GM20431 (cell line): ENCODE data around the gene TSC22D3.

Experiments used
- in situ Hi-C: fragments of 300-500 bp; cut with MseI, MboI; formaldehyde crosslinking; loops from one replicate; pipeline ENCODE4 v1.15.0; 2020; ENCODE audit warnings: low sequenced_read_pairs; ENCODE audit not compliant: unreplicated experiment

Gene TSC22D3

GRCh38 chrX:107764845-107765608, 10.6 kb downstream of the TSC22D3 start:
- in situ Hi-C loops: no loop called here

DNA sequence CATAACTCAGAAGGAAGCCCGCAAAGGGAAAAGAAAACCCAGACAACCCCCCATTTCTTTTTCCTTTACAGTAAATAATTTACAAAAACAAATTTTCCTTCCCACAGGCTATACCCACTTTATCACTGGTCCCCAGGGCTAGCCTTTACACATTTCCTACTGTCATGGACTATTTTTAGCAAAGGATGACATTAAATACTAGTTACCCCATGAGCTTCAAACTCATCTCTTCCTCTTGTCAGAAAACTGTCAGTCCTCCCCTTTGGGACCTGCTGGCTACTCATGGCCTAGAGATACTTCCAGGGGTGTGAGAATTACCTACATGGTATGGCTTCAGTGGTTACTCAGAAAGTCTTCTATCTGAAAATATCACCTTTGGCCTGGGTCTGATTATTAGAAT, 11.9 kb downstream of the TSC22D3 start:
- in situ Hi-C loops: no loop called here

- in situ Hi-C loops: no loop called here
Measured at GRCh38 chrX:107760304-107761077, 15.1 kb downstream of the TSC22D3 start.

DNA sequence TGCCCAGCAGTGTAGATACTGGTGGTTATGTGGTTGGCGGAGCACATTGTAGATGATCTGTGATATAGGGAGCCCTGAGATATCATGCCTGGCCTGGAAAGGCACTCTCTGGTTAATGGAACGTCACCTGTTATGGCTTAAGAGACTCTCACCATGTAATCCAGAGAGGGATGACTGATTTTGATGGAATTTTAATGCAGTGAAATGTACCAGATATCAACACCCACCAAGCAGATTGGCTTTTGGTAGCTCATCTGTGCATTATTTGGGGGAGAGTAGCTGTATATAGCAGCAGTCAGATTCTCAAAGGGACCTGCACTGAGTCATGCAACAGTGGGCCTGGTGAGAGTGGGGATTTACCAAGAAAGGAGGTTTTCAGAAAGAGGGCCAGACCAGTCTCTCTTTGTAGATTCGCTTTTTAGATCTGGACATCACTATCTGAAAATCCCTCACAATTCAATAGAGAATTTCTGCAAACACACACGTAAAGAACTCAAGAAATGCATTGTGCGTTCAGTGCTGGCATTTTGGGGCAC, 17.3 kb downstream of the TSC22D3 start:
- in situ Hi-C loops: no loop called here

GRCh38 chrX:107755721-107756120, 19.9 kb downstream of the TSC22D3 start:
- in situ Hi-C loops: no loop called here

- in situ Hi-C loops: no loop called here
Measured at GRCh38 chrX:107753187-107753586, 22.4 kb downstream of the TSC22D3 start.

- in situ Hi-C loops: no loop called here
Measured at GRCh38 chrX:107752714-107753113, 22.9 kb downstream of the TSC22D3 start.

DNA sequence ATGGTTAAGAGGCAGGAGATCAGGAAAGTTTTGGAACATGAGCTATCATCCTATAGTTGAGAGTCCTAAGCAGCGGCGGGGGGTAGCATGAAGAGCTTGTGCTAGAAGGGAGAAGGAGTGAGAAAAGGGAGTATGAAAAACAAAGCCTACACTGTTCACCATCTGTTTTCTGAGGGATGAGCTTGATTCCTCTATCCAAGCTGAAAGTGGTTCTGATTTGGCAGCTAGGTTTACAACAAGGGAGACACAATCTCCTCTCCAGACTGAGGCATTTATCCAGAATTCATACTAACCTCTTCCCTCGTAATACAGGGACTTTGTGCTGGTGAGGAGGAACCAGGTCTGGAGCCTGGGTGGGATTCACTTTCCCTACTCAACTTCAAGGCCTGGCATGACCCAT, 23.5 kb downstream of the TSC22D3 start:
- in situ Hi-C loops: no loop called here

GRCh38 chrX:107750861-107751445, 24.6 kb downstream of the TSC22D3 start:
- in situ Hi-C loops: no loop called here

GRCh38 chrX:107750263-107750662, 25.3 kb downstream of the TSC22D3 start:
- in situ Hi-C loops: no loop called here

DNA sequence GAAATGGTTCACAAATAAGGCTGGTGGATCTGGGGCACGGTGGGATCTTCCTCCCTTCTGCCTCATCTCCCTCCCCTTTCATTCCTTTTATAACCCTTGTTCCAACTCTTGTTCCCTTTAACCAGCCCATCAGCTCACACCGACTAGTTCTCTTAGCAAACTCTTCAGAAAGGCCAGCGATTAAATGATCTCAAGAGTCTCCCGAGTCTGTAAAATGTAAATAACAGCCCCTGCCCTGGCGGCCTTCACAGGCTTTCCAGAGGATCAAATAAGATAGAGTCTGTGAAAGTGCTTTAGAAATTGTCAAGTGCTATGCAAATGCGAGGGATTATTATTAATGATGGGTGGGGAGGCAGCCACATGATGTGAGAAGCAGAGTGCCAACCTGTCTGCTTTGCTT, 27.1 kb downstream of the TSC22D3 start:
- in situ Hi-C loops: no loop called here

GRCh38 chrX:107747596-107748161, 27.9 kb downstream of the TSC22D3 start:
- in situ Hi-C loops: no loop called here

GRCh38 chrX:107744868-107745267, 30.7 kb downstream of the TSC22D3 start:
- in situ Hi-C loops: no loop called here

- in situ Hi-C loops: no loop called here
Measured at GRCh38 chrX:107743995-107744394, 31.6 kb downstream of the TSC22D3 start.

DNA sequence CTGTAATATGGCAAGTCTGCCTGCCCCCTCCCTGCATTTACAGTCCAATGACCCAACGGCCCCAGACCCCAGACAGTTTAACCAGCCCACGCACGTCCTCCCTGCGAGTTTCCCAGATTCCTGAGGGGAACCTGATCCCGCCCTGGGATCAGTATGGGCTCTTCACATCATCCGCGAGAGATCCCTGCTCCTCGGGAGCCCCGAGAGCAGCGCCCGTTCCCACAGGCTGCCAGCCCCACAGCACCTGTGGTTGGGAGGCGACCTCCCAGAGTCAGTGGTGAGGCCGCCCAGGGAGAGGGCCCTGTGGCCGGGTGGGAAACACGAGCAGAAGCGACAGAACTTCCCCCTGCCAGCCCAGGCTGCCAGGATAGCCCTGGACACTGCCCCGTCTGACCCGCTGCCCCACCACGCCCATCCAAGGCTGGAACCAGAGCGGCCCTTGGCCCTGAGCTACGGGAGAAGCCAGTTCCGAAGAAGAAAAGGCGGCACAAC, 32.8 kb downstream of the TSC22D3 start:
- in situ Hi-C loops: no loop called here

DNA sequence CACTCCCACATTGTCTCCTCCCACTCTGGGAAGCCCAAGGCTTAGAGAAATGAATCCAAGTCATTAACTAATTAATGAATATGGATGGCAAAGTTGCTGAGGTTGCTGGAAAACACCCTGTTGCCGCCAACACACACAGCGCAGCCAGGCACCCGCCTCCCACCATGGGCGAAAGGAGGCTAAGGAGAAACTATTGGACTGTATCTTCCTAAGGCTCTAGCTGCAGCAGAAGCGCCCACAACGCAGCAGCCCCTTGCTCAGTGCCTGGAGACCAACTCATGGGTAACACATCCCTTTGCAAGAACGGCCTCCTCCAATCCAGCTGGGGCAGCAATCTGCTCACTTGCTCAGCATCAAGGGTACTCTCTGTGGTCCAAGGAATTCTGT, 34.2 kb downstream of the TSC22D3 start:
- in situ Hi-C loops: no loop called here

GRCh38 chrX:107739541-107739940, 36.0 kb downstream of the TSC22D3 start:
- in situ Hi-C loops: no loop called here

- in situ Hi-C loops: no loop called here
Measured at GRCh38 chrX:107738768-107739167, 36.8 kb downstream of the TSC22D3 start.

GRCh38 chrX:107738272-107738671, 37.3 kb downstream of the TSC22D3 start:
- in situ Hi-C loops: no loop called here

DNA sequence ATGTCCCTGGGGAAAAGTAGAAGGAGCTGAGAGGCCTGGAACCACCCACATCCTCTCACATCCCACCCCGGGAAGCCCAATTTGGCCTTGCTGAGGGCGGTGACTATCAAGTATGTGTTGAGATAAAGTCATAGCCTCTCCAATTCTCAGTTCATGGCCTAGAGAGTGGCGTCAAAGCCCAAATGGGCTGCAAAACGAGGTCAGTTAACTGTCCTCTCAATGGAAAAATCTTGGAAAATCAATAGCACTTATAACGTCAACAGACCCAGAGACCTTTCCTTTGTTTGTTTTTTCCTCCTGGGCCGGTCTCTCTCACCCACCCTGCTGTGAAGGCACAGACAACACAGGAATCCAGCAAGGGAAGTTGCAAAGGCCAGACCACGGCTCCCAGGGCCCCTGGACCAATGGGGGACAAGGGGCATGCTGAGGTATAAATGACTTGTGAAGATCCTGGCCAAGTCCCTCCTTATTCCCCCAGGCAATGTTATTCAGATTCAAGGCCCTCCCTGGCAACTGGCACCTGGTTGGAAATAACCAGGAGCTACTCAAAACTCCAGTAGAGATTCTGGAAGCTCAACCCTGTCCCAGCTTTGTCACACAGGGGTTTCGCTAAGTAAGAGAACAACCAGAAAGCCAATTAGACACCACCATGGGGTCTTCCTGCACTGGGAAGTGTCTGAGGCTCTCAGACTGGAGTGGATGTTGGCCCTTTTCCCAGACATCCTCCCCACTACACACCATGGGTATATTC, 38.6 kb downstream of the TSC22D3 start:
- in situ Hi-C loops: no loop called here
